Loucy (cell line): ENCODE measurements around the gene MEF2C.
A peak's percentile ranks its signal among the peaks of the same experiment; 100 is the strongest.

ENCODE experiments used
- H2AFZ ChIP-seq: fragments of 200-600 bp; sonication (generic); 2 replicates; pipeline ENCODE4 v1.6.0; 2016; ENCODE audit warnings: antibody characterized with exemption, mild to moderate bottlenecking, low read length, moderate library complexity
- H3F3A ChIP-seq: fragments of 200-600 bp; 2 replicates; pipeline ENCODE4 v1.6.0; 2016; ENCODE audit warnings: antibody characterized with exemption, low read depth, mild to moderate bottlenecking
- H3K27me3 ChIP-seq: fragments of 200-600 bp; sonication (generic); 2 replicates; pipeline ENCODE4 v1.6.1; 2014; ENCODE audit warnings: low read length, mild to moderate bottlenecking; ENCODE audit not compliant: insufficient read depth, poor library complexity, severe bottlenecking
- H3K36me3 ChIP-seq: fragments of 200-600 bp; sonication (generic); 2 replicates; pipeline ENCODE4 v1.6.1; 2016; ENCODE audit warnings: low read length; ENCODE audit not compliant: insufficient read depth
- H3K4me1 ChIP-seq: fragments of 200-600 bp; sonication (generic); 2 replicates; pipeline ENCODE4 v1.5.1; 2014; ENCODE audit warnings: low read length, mild to moderate bottlenecking; ENCODE audit not compliant: insufficient read depth, poor library complexity, severe bottlenecking
- H3K4me2 ChIP-seq: fragments of 200-600 bp; sonication (generic); 2 replicates; pipeline ENCODE4 v1.6.0; 2014; ENCODE audit warnings: antibody characterized with exemption, low read length, low read depth, mild to moderate bottlenecking; ENCODE audit not compliant: poor library complexity, severe bottlenecking
- H3K4me3 ChIP-seq: fragments of 200-600 bp; sonication (generic); 2 replicates; pipeline ENCODE4 v1.5.1; 2014; ENCODE audit warnings: low read length, mild to moderate bottlenecking, mixed read lengths; ENCODE audit not compliant: poor library complexity, severe bottlenecking
- H3K79me2 ChIP-seq: fragments of 200-600 bp; sonication (generic); 2 replicates; pipeline ENCODE4 v1.6.1; 2014; ENCODE audit warnings: low read length; ENCODE audit not compliant: insufficient read depth
- H3K9ac ChIP-seq: fragments of 200-600 bp; sonication (generic); 2 replicates; pipeline ENCODE4 v1.6.0; 2014; ENCODE audit warnings: mild to moderate bottlenecking, low read depth, low read length, moderate library complexity; ENCODE audit not compliant: poor library complexity, severe bottlenecking
- H3K9me2 ChIP-seq: fragments of 200-600 bp; sonication (generic); replicated peaks from 2 replicates; pipeline ENCODE4 v1.6.1; 2016; ENCODE audit warnings: low read depth, low read length, mixed read lengths
- H3K9me3 ChIP-seq: fragments of 200-600 bp; sonication (generic); 2 replicates; pipeline ENCODE4 v1.6.1; 2014; ENCODE audit warnings: mild to moderate bottlenecking, antibody characterized with exemption, low read length, low read depth; ENCODE audit not compliant: insufficient read depth
- H4K20me1 ChIP-seq: fragments of 200-600 bp; sonication (generic); 2 replicates; pipeline ENCODE4 v1.6.0; 2014; ENCODE audit warnings: antibody characterized with exemption, low read length, mild to moderate bottlenecking; ENCODE audit not compliant: insufficient read depth, poor library complexity, severe bottlenecking
- EZH2phosphoT487 ChIP-seq: fragments of 200-600 bp; IDR thresholded peaks from 2 replicates; pipeline ENCODE4 v1.6.1; 2018; ENCODE audit warnings: antibody characterized with exemption, mild to moderate bottlenecking, moderate library complexity, borderline replicate concordance
- TF ChIP-seq, protein P1 (sequence below): fragments of 200-600 bp; sonication (generic); conservative IDR thresholded peaks from 2 replicates; pipeline ENCODE4 v1.5.1; 2014; ENCODE audit warnings: mild to moderate bottlenecking, antibody characterized with exemption, low read length

MEF2C gene

GRCh38 chr5:88758184-88758583, 124.8 kb downstream of the MEF2C start:
- H3K36me3 ChIP-seq: no peaks in the 10 kb centered on the region
- H4K20me1 ChIP-seq: no peaks in the 10 kb centered on the region
- H3K79me2 ChIP-seq: no peaks in the 10 kb centered on the region
- TF ChIP-seq, protein P1, sequence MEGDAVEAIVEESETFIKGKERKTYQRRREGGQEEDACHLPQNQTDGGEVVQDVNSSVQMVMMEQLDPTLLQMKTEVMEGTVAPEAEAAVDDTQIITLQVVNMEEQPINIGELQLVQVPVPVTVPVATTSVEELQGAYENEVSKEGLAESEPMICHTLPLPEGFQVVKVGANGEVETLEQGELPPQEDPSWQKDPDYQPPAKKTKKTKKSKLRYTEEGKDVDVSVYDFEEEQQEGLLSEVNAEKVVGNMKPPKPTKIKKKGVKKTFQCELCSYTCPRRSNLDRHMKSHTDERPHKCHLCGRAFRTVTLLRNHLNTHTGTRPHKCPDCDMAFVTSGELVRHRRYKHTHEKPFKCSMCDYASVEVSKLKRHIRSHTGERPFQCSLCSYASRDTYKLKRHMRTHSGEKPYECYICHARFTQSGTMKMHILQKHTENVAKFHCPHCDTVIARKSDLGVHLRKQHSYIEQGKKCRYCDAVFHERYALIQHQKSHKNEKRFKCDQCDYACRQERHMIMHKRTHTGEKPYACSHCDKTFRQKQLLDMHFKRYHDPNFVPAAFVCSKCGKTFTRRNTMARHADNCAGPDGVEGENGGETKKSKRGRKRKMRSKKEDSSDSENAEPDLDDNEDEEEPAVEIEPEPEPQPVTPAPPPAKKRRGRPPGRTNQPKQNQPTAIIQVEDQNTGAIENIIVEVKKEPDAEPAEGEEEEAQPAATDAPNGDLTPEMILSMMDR: no peak
- no peak for TF ChIP-seq EZH2phosphoT487
- H2AFZ ChIP-seq: peak overlapping the region; percentile 16
- no peaks in the 10 kb centered on the region for H3K9me3 ChIP-seq
- H3K4me3 ChIP-seq: peak overlapping the region; percentile 35
- H3K27me3 ChIP-seq: no peaks in the 10 kb centered on the region
- H3F3A ChIP-seq: no peaks in the 10 kb centered on the region
- no peaks in the 10 kb centered on the region for H3K9me2 ChIP-seq
- H3K4me2 ChIP-seq: peak overlapping the region; percentile 74
- H3K4me1 ChIP-seq: peaks cover 41% of the 10 kb centered on the region
- H3K9ac ChIP-seq: peak overlapping the region; percentile 3

DNA sequence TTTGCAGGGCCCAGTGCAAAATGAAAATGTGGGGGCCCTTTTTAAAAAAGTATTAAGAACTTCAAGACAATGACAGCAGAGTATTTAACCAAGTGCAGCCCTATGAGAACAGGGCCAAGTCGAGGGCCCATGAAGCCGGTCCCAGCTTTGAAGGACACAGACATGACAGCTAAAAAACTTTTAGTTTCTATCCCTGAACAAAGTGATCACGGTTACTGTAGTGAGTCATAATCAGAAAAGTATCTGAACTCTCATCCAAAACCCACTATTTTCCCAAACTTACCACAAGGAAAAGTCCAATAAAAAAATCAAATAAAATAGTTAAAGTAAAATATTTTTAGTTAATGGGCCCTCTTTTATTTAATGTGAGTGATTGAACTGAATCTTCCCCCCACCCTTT, 126.0 kb downstream of the MEF2C start:
- no peak overlapping the region for H3K9ac ChIP-seq
- TF ChIP-seq, protein P1: no peak
- TF ChIP-seq EZH2phosphoT487: no peak
- H3K4me3 ChIP-seq: no peak overlapping the region
- peaks cover 50% of the 10 kb centered on the region for H3K4me1 ChIP-seq
- H3K36me3 ChIP-seq: no peaks in the 10 kb centered on the region
- H3K79me2 ChIP-seq: no peaks in the 10 kb centered on the region
- no peaks in the 10 kb centered on the region for H4K20me1 ChIP-seq
- H2AFZ ChIP-seq: no peak overlapping the region
- H3K4me2 ChIP-seq: no peak overlapping the region
- H3K9me3 ChIP-seq: no peaks in the 10 kb centered on the region
- no peaks in the 10 kb centered on the region for H3F3A ChIP-seq
- H3K9me2 ChIP-seq: no peaks in the 10 kb centered on the region
- H3K27me3 ChIP-seq: no peaks in the 10 kb centered on the region

- no peak overlapping the region for H3K4me2 ChIP-seq
- H3K4me3 ChIP-seq: no peak overlapping the region
- H3K27me3 ChIP-seq: no peaks in the 10 kb centered on the region
- H3K9ac ChIP-seq: no peak overlapping the region
- no peaks in the 10 kb centered on the region for H3K79me2 ChIP-seq
- H3F3A ChIP-seq: no peaks in the 10 kb centered on the region
- H3K9me3 ChIP-seq: no peaks in the 10 kb centered on the region
- H2AFZ ChIP-seq: peak overlapping the region; percentile 35; the same call in 1 of the 2 replicates
- H3K4me1 ChIP-seq: peaks cover 28% of the 10 kb centered on the region
- no peaks in the 10 kb centered on the region for H3K9me2 ChIP-seq
- no peaks in the 10 kb centered on the region for H3K36me3 ChIP-seq
- no peaks in the 10 kb centered on the region for H4K20me1 ChIP-seq
- no peak for TF ChIP-seq EZH2phosphoT487
- TF ChIP-seq, protein P1: no peak
Observed at GRCh38 chr5:88748666-88749065, 134.3 kb downstream of the MEF2C start.
